CD4-positive, alpha-beta T cell treated with Interferon gamma for 1 hour (primary cell): ENCODE results near the gene APBB2.

Source experiments
- DNase-seq: peaks from one replicate; pipeline ENCODE4 v3.0.0-alpha.2; 2020

The APBB2 gene

DNA sequence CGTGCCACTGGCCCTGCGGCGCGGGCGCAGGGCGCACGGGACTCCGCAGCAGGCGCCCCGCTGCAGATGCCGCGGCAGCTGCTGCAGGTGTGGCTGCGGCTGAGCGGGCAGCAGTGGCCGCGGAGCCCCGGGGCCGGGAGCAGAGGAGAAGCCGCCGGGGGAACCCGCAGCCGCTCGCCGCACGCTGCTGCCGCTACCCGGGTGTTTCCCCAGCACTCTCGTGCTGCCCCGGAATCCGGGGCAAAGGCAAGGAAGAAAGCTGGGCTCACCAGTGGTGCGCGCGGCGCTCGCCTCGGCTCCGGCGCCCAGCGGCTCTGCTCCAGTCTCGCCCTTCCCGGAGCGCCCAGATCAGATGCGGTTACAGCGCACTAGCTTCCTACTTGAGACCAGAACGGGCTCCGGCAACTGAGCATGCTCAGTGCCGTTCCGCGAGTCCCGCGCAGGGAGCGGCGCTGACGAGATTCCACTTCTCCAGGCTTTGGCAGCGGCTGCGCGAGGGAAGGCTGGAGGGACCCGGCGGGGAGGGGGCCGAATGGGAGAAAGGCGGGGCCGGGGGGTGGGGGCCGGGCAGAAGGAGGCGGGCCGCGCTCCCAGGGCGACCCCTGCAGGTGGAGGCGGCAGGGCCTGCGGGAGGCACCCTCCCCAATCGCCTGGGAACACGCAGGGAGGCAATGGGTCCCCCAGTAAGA is at the start of gene APBB2:
Gene APBB2, minus strand, starts transcription at position 407 of the 689 bp plus-strand sequence. CDS start 181,288 bp downstream, outside the sequence.
- DNase-seq: peak; percentile 28

- DNase-seq: no peak
These were observed 47.9 kb upstream of the APBB2 start for GRCh38 chr4:41262198-41262597.

- no peak for DNase-seq
These were observed 45.9 kb upstream of the APBB2 start for GRCh38 chr4:41260116-41260733.

DNA sequence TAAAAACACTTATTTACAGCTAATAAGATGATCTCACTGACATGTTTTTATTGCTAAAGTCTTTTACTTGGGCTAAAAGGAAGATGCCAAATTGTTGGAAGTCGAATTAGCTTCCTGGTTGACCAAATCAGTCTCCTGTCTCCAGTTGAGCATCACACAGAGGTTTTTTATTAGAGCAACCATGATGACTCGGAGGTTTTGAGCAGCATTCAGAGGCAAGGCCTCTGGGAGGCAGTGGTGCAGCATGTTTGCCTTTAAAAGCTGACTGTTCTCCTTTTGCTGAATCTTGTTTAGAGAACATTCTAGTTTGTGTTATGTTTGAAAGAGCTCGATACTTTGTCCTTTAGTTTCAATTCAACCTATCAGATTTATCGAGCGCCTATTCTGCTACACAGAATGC is 44.4 kb upstream of the APBB2 start:
- DNase-seq: no peak

DNA sequence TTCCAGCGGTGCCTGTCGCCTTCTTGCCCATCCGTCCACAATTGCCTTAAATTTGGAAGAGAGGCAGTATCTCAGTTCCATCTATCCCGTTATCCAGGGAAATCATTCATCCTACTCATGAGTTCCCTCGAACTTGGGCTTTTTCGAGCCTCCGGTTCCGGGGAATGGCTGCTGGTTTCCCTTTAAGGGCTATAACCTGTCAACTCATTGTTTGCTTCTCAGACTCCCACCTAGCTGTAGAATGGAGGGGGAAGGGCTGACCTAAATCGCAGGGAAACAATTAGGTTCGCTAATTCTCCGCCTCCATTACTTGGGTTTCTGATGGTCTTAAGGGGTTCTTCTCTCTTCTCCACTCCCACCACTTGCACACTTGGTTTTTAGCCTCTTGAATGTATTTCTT is 43.6 kb upstream of the APBB2 start:
- DNase-seq: no peak

DNA sequence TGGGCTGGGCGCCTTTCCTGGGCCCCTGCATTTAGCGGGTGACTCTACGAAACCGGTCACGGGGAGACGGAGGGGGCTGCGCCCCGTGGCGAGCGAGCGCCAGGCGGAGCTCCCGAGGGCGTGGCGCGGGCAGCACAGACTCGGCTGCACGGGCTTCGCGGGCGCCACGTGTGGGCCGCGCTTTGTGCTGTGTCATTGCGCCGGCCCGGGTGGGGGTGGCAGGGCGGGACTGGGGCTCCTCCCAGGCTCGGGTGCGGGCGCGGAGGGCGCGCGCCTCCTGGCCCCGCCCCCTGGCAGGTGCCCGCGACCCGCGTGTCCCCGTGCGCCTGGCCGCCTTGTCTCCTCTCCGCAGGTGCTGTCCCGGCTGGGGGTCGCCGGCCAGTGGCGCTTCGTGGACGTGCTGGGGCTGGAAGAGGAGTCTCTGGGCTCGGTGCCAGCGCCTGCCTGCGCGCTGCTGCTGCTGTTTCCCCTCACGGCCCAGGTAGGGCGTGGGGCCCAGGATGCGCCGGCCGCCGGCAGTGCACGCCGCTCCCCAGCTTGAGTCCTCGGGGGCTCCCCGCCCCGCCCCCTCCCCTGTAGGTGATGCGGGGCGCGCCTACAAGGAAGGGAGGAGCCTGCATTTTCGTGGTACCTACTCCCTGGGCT is 43.0 kb upstream of the APBB2 start:
- DNase-seq: peak; percentile 4

DNA sequence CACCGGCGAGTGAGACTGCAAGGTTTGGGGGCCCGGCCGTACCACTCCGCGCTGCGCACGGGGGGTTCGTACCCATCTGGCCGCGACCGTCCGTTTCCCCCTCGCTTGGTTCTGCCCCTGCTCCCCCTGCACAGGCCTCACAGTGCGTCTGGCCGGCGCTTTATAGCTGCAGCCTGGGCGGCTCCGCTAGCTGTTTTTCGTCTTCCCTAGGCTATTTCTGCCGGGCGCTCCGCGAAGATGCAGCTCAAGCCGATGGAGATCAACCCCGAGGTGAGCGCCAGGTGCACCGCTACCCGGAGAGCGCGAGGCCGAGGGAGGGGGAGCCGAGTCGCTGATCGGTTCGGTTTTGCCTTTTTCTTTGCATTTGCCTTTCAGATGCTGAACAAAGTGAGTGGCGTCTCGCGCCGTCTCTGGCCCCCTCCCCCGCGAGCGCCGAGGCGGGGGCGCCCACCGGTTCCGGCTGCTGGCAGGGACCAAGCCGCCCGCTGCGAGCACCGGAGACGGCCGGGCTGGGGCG is 42.5 kb upstream of the APBB2 start, which contains the start of gene UCHL1:
Gene UCHL1, plus strand, starts transcription at position 189 of the 517 bp plus-strand sequence. Its CDS starts 49 bp downstream, at position 238.
- DNase-seq: no peak

DNA sequence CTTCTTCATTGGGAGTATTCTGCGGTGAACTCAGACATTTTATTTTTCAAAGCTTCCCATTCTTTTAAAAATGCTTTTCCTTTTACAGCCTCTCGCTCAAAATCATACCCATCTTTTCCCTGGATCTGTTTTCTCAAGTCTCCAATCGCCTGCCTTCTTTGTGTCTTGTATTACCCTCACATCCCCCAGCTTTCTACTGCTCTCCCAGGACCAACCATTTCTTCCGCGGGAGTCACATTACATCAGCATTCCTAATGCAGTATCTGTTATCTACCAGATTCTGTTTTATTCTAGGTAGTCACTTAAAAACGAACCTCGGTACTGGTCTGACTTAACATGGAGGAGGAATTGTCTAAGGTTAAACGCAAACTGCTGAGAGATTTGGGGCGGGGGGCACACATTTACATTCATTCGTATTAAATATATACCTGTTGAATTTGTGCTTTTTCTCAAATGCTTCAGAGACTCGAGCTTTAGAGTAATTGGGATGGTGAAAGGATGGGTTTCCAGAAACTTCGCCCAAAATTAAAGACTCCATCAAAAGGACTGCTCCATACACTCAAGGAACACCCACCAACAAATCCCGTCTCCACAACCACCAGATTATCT is 41.9 kb upstream of the APBB2 start:
- DNase-seq: no peak

GRCh38 chr4:41245983-41246382 is 31.6 kb upstream of the APBB2 start:
- DNase-seq: no peak

GRCh38 chr4:41241919-41242318 is 27.6 kb upstream of the APBB2 start:
- no peak for DNase-seq

- no peak for DNase-seq
These were observed 22.2 kb upstream of the APBB2 start for GRCh38 chr4:41236508-41236907.

- no peak for DNase-seq
These were observed 21.7 kb upstream of the APBB2 start for GRCh38 chr4:41236032-41236431.

- no peak for DNase-seq
These were observed 18.5 kb upstream of the APBB2 start for GRCh38 chr4:41232856-41233255.

DNA sequence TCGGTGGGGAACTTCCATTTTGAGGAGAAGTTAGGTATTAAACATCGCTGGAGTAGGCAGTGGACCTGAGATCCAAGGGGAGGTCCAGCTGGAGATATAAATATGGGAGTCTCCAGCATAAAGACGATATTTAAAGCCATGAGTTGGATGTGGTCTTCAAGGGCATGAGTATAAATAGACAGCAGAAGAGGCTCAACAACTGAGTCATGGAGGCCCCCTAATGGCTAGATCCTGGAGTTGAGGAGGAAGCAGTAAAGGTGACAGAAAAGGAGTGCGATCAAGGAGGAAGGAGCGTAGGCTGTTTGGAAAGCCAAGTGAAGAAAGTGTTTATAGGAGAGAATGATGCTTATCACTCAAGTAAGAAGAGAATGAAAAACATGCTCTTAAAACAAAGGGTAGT is 18.1 kb upstream of the APBB2 start:
- DNase-seq: no peak

GRCh38 chr4:41227902-41228301 is 13.6 kb upstream of the APBB2 start:
- DNase-seq: no peak

GRCh38 chr4:41221850-41222645 is 7.7 kb upstream of the APBB2 start:
- DNase-seq: no peak

- DNase-seq: no peak
These were observed 5.1 kb upstream of the APBB2 start for GRCh38 chr4:41219421-41219950.

GRCh38 chr4:41218703-41219102 is 4.4 kb upstream of the APBB2 start:
- DNase-seq: no peak

DNA sequence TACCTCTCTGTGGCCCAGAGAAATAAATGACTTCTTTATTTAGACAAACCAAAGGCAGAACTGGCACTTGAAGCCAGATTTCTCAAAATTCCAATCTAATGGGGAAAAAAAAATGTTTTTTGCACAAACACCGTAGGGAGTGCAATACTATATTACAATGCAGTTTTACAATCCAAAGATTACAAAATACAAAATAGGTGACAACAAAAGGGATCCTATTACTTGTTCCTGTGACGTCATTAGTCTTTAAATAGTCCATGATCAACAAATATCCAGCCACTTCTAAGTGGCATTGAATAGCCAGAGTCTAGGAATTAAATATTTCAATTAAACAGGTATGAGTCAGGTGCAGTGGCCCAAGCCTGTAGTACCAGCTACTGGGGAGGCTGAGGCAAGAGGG is 3.0 kb upstream of the APBB2 start:
- DNase-seq: no peak

- DNase-seq: no peak
These were observed 2.6 kb upstream of the APBB2 start for GRCh38 chr4:41217020-41217333.

DNA sequence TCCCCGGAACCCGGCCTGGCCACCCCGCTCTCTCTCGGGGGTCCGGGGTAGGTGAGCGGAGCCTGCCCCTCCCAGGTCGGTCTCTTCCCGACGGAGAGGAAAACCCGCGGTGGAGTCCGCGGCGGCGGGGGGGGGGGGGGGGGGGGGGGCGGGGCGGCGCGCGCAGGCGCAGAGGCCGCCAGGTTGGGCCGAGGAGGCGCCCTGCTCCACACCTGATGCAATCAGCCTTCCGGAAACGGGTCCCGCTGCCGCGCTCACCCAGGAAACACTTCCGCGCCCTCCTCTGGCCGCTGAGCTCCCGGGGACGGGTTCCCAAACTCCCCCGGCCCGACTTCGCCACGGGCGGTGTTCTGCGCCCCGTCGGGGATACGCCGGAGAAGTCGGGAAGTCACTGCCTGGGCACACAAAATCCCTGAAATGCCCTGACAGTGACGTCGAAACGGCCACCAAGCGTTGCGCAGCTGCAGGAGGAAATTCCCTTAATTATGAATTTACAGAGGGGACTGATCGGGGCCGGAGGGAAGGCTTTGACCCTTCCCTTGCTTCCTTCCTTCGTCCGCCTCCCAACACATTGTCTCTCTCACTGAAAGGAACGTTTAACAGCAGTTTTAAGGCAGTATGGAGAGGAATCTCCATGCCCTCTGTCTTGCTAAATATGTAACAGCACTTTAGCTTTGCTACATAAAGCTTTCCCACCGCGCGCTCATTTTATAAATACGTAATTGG is 2.1 kb upstream of the APBB2 start:
- peak; percentile 19 for DNase-seq

DNA sequence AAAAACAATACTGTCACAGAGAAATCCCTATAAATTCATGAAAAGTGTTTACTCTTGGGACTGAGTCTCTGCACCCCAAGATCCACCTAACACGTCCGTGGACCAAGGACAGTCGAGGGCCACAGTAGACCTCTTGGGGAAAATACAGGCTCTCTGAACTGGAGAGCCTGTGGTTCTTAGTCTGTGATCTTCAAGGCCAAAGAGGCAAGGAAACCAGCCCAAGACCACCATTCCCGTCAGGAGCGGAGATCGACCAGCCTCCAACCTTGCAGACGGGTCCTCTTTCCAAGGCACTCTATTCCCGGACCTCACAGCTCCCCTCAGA is 1.6 kb upstream of the APBB2 start:
- no peak for DNase-seq
